GM12878 (cell line): Measurements from ENCODE around the gene CASR. TPM values are rescaled to one million over a fixed set of nuclear protein-coding genes. Genes with fewer than 3 reads are reported as not detected.
A peak's percentile ranks its signal among the peaks of the same experiment; 100 is the strongest.

Source experiments
- CHD1 ChIP-seq: IDR thresholded peaks from 2 replicates; pipeline ENCODE4 v1.6.1; 2012; ENCODE audit warnings: low read depth, low read length, improper control_type of control experiment
- FOXK2 ChIP-seq: fragments of 450-650 bp; IDR thresholded peaks from 2 replicates; pipeline ENCODE4 v1.6.1; 2017; ENCODE audit warnings: mild to moderate bottlenecking, moderate library complexity
- GATAD2B ChIP-seq: fragments of 450-650 bp; conservative IDR thresholded peaks from 2 replicates; pipeline ENCODE4 v1.6.1; 2017; ENCODE audit warnings: low read depth, mild to moderate bottlenecking, moderate library complexity
- JUNB ChIP-seq: IDR thresholded peaks from 2 replicates; pipeline ENCODE4 v1.6.1; 2016; ENCODE audit warnings: antibody characterized with exemption, mild to moderate bottlenecking
- PAX8 ChIP-seq: fragments of 450-650 bp; IDR thresholded peaks from 2 replicates; pipeline ENCODE4 v1.6.1; 2017; ENCODE audit warnings: mild to moderate bottlenecking, moderate library complexity
- POLR2AphosphoS5 ChIP-seq: IDR thresholded peaks from 2 replicates; pipeline ENCODE4 v1.6.1; 2011; ENCODE audit warnings: mild to moderate bottlenecking, low read length, inconsistent platforms
- POU2F2 ChIP-seq: IDR thresholded peaks from 3 replicates; pipeline ENCODE4 v1.6.1; 2011; ENCODE audit warnings: low read depth, mild to moderate bottlenecking, low read length, borderline replicate concordance
- SMC3 ChIP-seq: IDR thresholded peaks from 2 replicates; pipeline ENCODE4 v1.6.1; 2011; ENCODE audit warnings: low read length, improper control_type of control experiment, borderline replicate concordance
- TARDBP ChIP-seq: IDR thresholded peaks from 2 replicates; pipeline ENCODE4 v1.6.1; 2016; ENCODE audit warnings: borderline replicate concordance
- ZNF274 ChIP-seq: IDR thresholded peaks from one replicate; pipeline ENCODE4 v1.8.0; 2011; ENCODE audit not compliant: insufficient read length, insufficient read depth
- ZNF384 ChIP-seq: IDR thresholded peaks from 2 replicates; pipeline ENCODE4 v1.6.1; 2012; ENCODE audit warnings: low read depth, mild to moderate bottlenecking, low read length, improper control_type of control experiment, borderline replicate concordance
- polyA plus RNA-seq, 11 experiments: library from polyadenylated mRNA; depleted of rRNA in 4 of 11; unstranded in 6 of 11; stranded (reverse) in 5 of 11; fragments of >200 nt; fragmentation: Nextera tagmentation in 4 of 11; fragmentation: Illumina TruSeq in 1 of 11; extraction: Ambion mirVana in 4 of 11; extraction: Trizol in 1 of 11; gene quantifications; 1 replicate in 1 of 11; 2 replicates in 10 of 11; pipeline versions ENCODE4 v1.2.1 to v1.2.3, GENCODE V29; 2011 to 2016; ENCODE audit warnings: inconsistent platforms in 2 of 11, missing spikeins in 2 of 11, low read depth in 1 of 11
- total RNA-seq, 4 experiments: library from RNA; depleted of rRNA in 3 of 4; stranded (reverse); fragments of >200 nt in 3 of 4; fragmentation: Illumina TruSeq in 1 of 4; extraction: Trizol in 1 of 4; gene quantifications; 2 replicates each; pipeline versions ENCODE4 v1.2.1 to v1.2.3, GENCODE V29; 2013 to 2021
- TF ChIP-seq, protein P1 (sequence below): fragments of 450-650 bp; IDR thresholded peaks from 2 replicates; pipeline ENCODE4 v1.6.1; 2016; ENCODE audit warnings: mild to moderate bottlenecking
- TF ChIP-seq, protein P2 (sequence below): IDR thresholded peaks from 2 replicates; pipeline ENCODE4 v1.6.1; 2012; ENCODE audit warnings: low read depth, low read length, improper control_type of control experiment
- TF ChIP-seq, protein P3 (sequence below): fragments of 450-650 bp; IDR thresholded peaks from 2 replicates; pipeline ENCODE4 v1.6.1; 2017; ENCODE audit warnings: borderline replicate concordance
- TF ChIP-seq, protein P4 (sequence below): fragments of 450-650 bp; formaldehyde crosslinking; IDR thresholded peaks from 2 replicates; pipeline ENCODE4 v1.4.0; 2020; ENCODE audit warnings: mild to moderate bottlenecking, moderate library complexity
- TF ChIP-seq, protein P5 (sequence below): fragments of 450-650 bp; formaldehyde crosslinking; IDR thresholded peaks from 2 replicates; pipeline ENCODE4 v1.5.0; 2022; ENCODE audit warnings: mild to moderate bottlenecking, missing genetic modification characterization
- TF ChIP-seq, protein P6 (sequence below): fragments of 450-650 bp; conservative IDR thresholded peaks from 2 replicates; pipeline ENCODE4 v1.6.1; 2017; ENCODE audit warnings: mild to moderate bottlenecking, moderate library complexity

CASR gene
- total and polyA plus RNA-seq, 10 of the 15 experiments (the other 5 are each of a cell fraction or from before 2014, with no cell fraction given): 0.04 to 0.37 (median 0.11) TPM

DNA sequence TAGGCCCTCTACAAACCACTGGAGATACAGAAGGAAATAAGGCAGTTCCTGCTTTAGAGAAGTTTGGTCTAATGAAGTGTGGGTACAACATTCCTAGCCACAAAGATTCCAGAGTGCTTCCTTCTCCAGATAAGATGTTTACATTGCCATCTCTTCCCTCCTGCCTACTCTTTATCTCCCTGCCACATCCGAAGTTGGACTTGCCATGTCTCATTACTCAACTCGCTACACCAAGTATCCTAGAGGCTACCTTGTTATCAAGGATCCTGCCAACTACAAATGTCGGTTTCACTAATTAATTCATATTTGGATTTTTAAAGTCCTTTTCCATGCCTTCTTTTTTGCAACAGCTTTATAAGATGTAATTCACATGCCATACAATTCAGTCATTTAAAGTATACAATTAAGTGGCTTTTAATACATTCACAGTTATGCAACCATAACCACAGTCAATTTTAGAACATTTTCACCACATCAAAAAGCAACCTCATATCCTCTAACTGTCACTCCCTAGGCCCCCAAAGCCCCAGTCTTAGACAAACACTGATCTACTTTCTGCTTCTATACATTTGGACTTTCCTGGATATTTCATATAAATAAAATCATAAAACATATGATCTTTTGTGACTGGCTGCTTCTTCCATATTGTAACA, 87.9 kb downstream of the CASR start (continued):
- TF ChIP-seq, protein P1, sequence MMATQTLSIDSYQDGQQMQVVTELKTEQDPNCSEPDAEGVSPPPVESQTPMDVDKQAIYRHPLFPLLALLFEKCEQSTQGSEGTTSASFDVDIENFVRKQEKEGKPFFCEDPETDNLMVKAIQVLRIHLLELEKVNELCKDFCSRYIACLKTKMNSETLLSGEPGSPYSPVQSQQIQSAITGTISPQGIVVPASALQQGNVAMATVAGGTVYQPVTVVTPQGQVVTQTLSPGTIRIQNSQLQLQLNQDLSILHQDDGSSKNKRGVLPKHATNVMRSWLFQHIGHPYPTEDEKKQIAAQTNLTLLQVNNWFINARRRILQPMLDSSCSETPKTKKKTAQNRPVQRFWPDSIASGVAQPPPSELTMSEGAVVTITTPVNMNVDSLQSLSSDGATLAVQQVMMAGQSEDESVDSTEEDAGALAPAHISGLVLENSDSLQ: peak; percentile 89
- TF ChIP-seq ZNF384 (no peak), TARDBP (no peak), GATAD2B (peak; percentile 16; the same call in 1 of the 2 replicates), SMC3 (no peak), JUNB (peak; percentile 42; the same call in 1 of the 2 replicates), FOXK2 (no peak), CHD1 (no peak), POU2F2 (peak; percentile 44; the same call in 1 of the 3 replicates), PAX8 (no peak), ZNF274 (no peak), POLR2AphosphoS5 (no peak)
- TF ChIP-seq, protein P2, sequence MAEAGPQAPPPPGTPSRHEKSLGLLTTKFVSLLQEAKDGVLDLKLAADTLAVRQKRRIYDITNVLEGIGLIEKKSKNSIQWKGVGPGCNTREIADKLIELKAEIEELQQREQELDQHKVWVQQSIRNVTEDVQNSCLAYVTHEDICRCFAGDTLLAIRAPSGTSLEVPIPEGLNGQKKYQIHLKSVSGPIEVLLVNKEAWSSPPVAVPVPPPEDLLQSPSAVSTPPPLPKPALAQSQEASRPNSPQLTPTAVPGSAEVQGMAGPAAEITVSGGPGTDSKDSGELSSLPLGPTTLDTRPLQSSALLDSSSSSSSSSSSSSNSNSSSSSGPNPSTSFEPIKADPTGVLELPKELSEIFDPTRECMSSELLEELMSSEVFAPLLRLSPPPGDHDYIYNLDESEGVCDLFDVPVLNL: no peak
- TF ChIP-seq, protein P3, sequence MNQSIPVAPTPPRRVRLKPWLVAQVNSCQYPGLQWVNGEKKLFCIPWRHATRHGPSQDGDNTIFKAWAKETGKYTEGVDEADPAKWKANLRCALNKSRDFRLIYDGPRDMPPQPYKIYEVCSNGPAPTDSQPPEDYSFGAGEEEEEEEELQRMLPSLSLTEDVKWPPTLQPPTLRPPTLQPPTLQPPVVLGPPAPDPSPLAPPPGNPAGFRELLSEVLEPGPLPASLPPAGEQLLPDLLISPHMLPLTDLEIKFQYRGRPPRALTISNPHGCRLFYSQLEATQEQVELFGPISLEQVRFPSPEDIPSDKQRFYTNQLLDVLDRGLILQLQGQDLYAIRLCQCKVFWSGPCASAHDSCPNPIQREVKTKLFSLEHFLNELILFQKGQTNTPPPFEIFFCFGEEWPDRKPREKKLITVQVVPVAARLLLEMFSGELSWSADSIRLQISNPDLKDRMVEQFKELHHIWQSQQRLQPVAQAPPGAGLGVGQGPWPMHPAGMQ: no peak
- TF ChIP-seq, protein P4, sequence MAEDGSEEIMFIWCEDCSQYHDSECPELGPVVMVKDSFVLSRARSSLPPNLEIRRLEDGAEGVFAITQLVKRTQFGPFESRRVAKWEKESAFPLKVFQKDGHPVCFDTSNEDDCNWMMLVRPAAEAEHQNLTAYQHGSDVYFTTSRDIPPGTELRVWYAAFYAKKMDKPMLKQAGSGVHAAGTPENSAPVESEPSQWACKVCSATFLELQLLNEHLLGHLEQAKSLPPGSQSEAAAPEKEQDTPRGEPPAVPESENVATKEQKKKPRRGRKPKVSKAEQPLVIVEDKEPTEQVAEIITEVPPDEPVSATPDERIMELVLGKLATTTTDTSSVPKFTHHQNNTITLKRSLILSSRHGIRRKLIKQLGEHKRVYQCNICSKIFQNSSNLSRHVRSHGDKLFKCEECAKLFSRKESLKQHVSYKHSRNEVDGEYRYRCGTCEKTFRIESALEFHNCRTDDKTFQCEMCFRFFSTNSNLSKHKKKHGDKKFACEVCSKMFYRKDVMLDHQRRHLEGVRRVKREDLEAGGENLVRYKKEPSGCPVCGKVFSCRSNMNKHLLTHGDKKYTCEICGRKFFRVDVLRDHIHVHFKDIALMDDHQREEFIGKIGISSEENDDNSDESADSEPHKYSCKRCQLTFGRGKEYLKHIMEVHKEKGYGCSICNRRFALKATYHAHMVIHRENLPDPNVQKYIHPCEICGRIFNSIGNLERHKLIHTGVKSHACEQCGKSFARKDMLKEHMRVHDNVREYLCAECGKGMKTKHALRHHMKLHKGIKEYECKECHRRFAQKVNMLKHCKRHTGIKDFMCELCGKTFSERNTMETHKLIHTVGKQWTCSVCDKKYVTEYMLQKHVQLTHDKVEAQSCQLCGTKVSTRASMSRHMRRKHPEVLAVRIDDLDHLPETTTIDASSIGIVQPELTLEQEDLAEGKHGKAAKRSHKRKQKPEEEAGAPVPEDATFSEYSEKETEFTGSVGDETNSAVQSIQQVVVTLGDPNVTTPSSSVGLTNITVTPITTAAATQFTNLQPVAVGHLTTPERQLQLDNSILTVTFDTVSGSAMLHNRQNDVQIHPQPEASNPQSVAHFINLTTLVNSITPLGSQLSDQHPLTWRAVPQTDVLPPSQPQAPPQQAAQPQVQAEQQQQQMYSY: no peak
- TF ChIP-seq, protein P5, sequence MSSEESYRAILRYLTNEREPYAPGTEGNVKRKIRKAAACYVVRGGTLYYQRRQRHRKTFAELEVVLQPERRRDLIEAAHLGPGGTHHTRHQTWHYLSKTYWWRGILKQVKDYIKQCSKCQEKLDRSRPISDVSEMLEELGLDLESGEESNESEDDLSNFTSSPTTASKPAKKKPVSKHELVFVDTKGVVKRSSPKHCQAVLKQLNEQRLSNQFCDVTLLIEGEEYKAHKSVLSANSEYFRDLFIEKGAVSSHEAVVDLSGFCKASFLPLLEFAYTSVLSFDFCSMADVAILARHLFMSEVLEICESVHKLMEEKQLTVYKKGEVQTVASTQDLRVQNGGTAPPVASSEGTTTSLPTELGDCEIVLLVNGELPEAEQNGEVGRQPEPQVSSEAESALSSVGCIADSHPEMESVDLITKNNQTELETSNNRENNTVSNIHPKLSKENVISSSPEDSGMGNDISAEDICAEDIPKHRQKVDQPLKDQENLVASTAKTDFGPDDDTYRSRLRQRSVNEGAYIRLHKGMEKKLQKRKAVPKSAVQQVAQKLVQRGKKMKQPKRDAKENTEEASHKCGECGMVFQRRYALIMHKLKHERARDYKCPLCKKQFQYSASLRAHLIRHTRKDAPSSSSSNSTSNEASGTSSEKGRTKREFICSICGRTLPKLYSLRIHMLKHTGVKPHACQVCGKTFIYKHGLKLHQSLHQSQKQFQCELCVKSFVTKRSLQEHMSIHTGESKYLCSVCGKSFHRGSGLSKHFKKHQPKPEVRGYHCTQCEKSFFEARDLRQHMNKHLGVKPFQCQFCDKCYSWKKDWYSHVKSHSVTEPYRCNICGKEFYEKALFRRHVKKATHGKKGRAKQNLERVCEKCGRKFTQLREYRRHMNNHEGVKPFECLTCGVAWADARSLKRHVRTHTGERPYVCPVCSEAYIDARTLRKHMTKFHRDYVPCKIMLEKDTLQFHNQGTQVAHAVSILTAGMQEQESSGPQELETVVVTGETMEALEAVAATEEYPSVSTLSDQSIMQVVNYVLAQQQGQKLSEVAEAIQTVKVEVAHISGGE (CRISPR knock-in tag): no peak
- TF ChIP-seq, protein P6, sequence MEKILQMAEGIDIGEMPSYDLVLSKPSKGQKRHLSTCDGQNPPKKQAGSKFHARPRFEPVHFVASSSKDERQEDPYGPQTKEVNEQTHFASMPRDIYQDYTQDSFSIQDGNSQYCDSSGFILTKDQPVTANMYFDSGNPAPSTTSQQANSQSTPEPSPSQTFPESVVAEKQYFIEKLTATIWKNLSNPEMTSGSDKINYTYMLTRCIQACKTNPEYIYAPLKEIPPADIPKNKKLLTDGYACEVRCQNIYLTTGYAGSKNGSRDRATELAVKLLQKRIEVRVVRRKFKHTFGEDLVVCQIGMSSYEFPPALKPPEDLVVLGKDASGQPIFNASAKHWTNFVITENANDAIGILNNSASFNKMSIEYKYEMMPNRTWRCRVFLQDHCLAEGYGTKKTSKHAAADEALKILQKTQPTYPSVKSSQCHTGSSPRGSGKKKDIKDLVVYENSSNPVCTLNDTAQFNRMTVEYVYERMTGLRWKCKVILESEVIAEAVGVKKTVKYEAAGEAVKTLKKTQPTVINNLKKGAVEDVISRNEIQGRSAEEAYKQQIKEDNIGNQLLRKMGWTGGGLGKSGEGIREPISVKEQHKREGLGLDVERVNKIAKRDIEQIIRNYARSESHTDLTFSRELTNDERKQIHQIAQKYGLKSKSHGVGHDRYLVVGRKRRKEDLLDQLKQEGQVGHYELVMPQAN: no peak
